HG03025 (cell line): ENCODE results near the gene RGS2.

Source experiments
- ATAC-seq: cut with Tn5 transposase; IDR thresholded peaks from one replicate; pipeline ENCODE4 v1.9.1; 2021; ENCODE audit warnings: mild to moderate bottlenecking, moderate library complexity; ENCODE audit not compliant: unreplicated experiment, low FRiP score

RGS2 gene

GRCh38 chr1:192826791-192827546, 18.1 kb downstream of the RGS2 start:
- no peak for ATAC-seq

- ATAC-seq: no peak
Measured at GRCh38 chr1:192830595-192831246, 21.9 kb downstream of the RGS2 start.

GRCh38 chr1:192831706-192832355, 23.0 kb downstream of the RGS2 start:
- ATAC-seq: no peak

- no peak for ATAC-seq
Measured at GRCh38 chr1:192832492-192832891, 23.7 kb downstream of the RGS2 start.

GRCh38 chr1:192835116-192835515, 26.3 kb downstream of the RGS2 start:
- no peak for ATAC-seq

GRCh38 chr1:192839162-192840066, 30.6 kb downstream of the RGS2 start:
- no peak for ATAC-seq

- no peak for ATAC-seq
Measured at GRCh38 chr1:192844360-192844759, 35.5 kb downstream of the RGS2 start.

GRCh38 chr1:192846950-192847349, 38.1 kb downstream of the RGS2 start:
- ATAC-seq: no peak

- no peak for ATAC-seq
Measured at GRCh38 chr1:192849011-192849410, 40.2 kb downstream of the RGS2 start.

GRCh38 chr1:192849442-192849841, 40.6 kb downstream of the RGS2 start:
- no peak for ATAC-seq

- no peak for ATAC-seq
Measured at GRCh38 chr1:192852001-192852947, 43.4 kb downstream of the RGS2 start.

- no peak for ATAC-seq
Measured at GRCh38 chr1:192858456-192858855, 49.6 kb downstream of the RGS2 start.

- ATAC-seq: no peak
Measured at GRCh38 chr1:192859808-192860207, 51.0 kb downstream of the RGS2 start.

- no peak for ATAC-seq
Measured at GRCh38 chr1:192860478-192861185, 51.8 kb downstream of the RGS2 start.

- ATAC-seq: no peak
Measured at GRCh38 chr1:192861860-192862259, 53.0 kb downstream of the RGS2 start.
